ENCODE results near the gene SLC66A3. TPM values are rescaled to one million over a fixed set of nuclear protein-coding genes. Genes with fewer than 3 reads are reported as not detected.

The SLC66A3 gene
- total RNA-seq, 1 experiment from 2014 or later = 13.3 TPM

DNA sequence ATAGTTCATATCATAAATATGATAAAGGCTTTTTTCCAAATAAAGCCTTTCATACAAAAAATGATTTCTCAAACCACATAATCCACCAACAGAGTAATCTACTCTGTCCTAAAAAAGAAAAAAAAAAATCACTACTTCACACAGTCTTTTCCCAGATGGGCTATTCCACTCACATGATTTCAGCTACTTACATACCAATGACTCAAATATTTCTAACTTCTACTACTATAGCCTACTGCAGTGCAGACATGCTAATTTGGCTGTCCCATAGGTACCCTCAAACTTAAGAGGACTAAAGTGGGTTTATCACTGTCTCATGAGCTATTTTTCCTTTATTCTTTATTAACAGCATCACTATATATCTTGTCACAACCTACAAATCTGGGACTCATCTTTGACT, 57.4 kb downstream of the SLC66A3 start:
- Histone ChIP-seq H3K79me1 (ENCODE audit: insufficient read depth, low read depth, low read length, poor library complexity, severe bottlenecking) (no peaks in the 10 kb centered on the region), H3K79me2 (ENCODE audit: insufficient read depth, low read length) (no peaks in the 10 kb centered on the region), H3K4me1 (ENCODE audit: insufficient read depth, low read length) (no peaks in the 10 kb centered on the region), H3K56ac (ENCODE audit: insufficient read length, low read depth, low read length) (no peak overlapping the region), H2BK20ac (ENCODE audit: low read depth, low read length, poor library complexity, severe bottlenecking) (no peak overlapping the region), H3K23me2 (ENCODE audit: insufficient read length, low read depth, low read length, poor library complexity, severe bottlenecking) (no peaks in the 10 kb centered on the region), H2BK12ac (ENCODE audit: insufficient read length, low read depth, low read length) (no peak overlapping the region), H2AFZ (ENCODE audit: low read length) (no peak overlapping the region), H3K4ac (ENCODE audit: low read depth, low read length) (no peak overlapping the region), H3K14ac (ENCODE audit: insufficient read depth, low read length) (no peak overlapping the region), H2AK5ac (ENCODE audit: insufficient read length, low read length) (no peak overlapping the region), H4K8ac (replicated peaks; ENCODE audit: insufficient read length, low read depth, low read length) (no peak overlapping the region), H4K91ac (ENCODE audit: insufficient read length, low read depth, low read length) (no peak overlapping the region), H3T11ph (ENCODE audit: low read length) (no peak overlapping the region), H3K9me3 (ENCODE audit: control insufficient read depth, low read depth, low read length) (no peaks in the 10 kb centered on the region), H3K18ac (ENCODE audit: insufficient read length, low read depth, low read length) (no peak overlapping the region), H3K9ac (ENCODE audit: extremely low read depth, insufficient read length, low read length) (no peak overlapping the region), H3K27ac (ENCODE audit: insufficient read length, low read depth, low read length) (no peak overlapping the region), H4K20me1 (ENCODE audit: control insufficient read depth, insufficient read depth, insufficient read length) (no peaks in the 10 kb centered on the region), H4K5ac (ENCODE audit: insufficient read length, low read depth, low read length) (no peak overlapping the region), H2BK15ac (ENCODE audit: low read depth, low read length) (no peak overlapping the region), H2BK5ac (ENCODE audit: insufficient read length, low read length) (no peak overlapping the region), H3K27me3 (ENCODE audit: insufficient read depth, low read length) (no peaks in the 10 kb centered on the region), H3K23ac (ENCODE audit: insufficient read length, low read depth, low read length) (no peak overlapping the region), H3K4me2 (ENCODE audit: insufficient read depth, insufficient read length, low read length) (no peak overlapping the region), H2BK120ac (ENCODE audit: low read depth, low read length, poor library complexity, severe bottlenecking) (no peak overlapping the region)
- no peak for DNase-seq
- Mint-ChIP-seq H3K4me1 (no peaks in the 10 kb centered on the region), H3K9me3 (no peaks in the 10 kb centered on the region), H3K4me3 (no peak overlapping the region), H3K27me3 (ENCODE audit: low read depth) (no peaks in the 10 kb centered on the region), H3K27ac (no peak overlapping the region), H3K36me3 (ENCODE audit: insufficient read depth in 1 of 3, low read depth in 3 of 3) (peaks cover 19 to 66% (median 39%) of the 10 kb centered on the region in 3 experiments)
- no peak for TF ChIP-seq CTCF (conservative IDR thresholded peaks at IDR 0.05)
